ENCODE measurements around the gene PRCC. TPM values are rescaled to one million over a fixed set of nuclear protein-coding genes. Genes with fewer than 3 reads are reported as not detected.

Gene PRCC
- total and polyA plus RNA-seq, 2 of the 13 experiments (the other 11 are each of a cell fraction or from before 2014, with no cell fraction given): 24.2 to 40.5 TPM

DNA sequence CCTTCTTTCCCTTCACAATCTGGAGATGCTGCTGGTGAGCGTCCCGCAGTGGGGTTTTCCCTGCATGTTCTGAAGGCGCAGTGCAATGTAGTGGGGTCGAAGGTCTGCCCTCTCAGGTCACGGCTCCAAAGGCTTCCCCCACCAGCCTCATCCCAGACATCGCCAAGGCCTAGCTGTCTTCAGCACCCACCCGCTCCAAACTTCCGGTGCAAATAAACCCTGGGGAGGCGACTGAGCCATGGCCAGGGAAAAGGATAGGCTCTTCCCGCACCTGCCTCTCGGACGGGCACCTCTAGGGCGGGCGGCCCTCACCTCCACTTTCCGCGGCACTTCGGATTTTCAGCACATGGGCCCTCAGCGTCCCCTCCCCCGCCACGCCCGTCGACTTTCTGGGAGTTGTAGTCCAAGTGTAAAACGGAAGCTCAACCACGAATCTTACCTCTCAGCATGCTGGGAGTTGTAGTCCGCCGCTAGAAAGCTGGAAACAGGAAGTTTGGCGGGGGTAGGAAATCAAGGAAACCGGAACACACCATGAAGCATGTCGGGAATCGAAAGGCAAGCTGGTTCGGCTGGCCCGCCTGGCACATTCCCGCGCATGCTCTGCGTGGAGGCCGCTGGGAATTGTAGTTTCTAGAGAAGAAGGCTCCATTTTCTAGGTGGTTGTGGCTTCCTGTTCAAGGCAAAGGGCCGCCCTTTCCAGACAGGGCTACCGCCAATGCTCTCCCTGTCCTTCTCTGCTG lies 26.4 kb upstream of the PRCC start, which contains the start of gene MRPL24 (continued):
- peak; percentile 24; the same call in 1 of the 2 replicates for TF ChIP-seq RXRB (CRISPR knock-in tag; IDR thresholded peaks at IDR 0.05; ENCODE audit: borderline replicate concordance)
- TF ChIP-seq BRD4 (CRISPR knock-in tag; IDR thresholded peaks at IDR 0.05): peak; percentile 78
- no peak for TF ChIP-seq KLF11 (CRISPR knock-in tag; IDR thresholded peaks at IDR 0.05)
- peak; percentile 62 for TF ChIP-seq SP4 (CRISPR knock-in tag; IDR thresholded peaks at IDR 0.05)
- TF ChIP-seq, protein P1, sequence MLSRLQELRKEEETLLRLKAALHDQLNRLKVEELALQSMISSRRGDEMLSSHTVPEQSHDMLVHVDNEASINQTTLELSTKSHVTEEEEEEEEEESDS (CRISPR knock-in tag; IDR thresholded peaks at IDR 0.05; ENCODE audit: borderline replicate concordance): no peak
- TF ChIP-seq, protein P2, sequence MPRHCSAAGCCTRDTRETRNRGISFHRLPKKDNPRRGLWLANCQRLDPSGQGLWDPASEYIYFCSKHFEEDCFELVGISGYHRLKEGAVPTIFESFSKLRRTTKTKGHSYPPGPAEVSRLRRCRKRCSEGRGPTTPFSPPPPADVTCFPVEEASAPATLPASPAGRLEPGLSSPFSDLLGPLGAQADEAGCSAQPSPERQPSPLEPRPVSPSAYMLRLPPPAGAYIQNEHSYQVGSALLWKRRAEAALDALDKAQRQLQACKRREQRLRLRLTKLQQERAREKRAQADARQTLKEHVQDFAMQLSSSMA (CRISPR knock-in tag; IDR thresholded peaks at IDR 0.05): peak; percentile 95; the same call in 1 of the 2 replicates
- TF ChIP-seq HHEX (CRISPR knock-in tag; IDR thresholded peaks at IDR 0.05): no peak
- TF ChIP-seq RFXAP (CRISPR knock-in tag; IDR thresholded peaks at IDR 0.05; ENCODE audit: borderline replicate concordance): peak; percentile 66; the same call in 1 of the 2 replicates
- TF ChIP-seq NFIC (IDR thresholded peaks at IDR 0.05; ENCODE audit: low read length): no peak; the same call in 1 of the 2 replicates
- peak; percentile 88 for TF ChIP-seq SMAD1 (CRISPR knock-in tag; IDR thresholded peaks at IDR 0.05; ENCODE audit: borderline replicate concordance, low read depth)
- peak; percentile 56 for TF ChIP-seq ESRRA (CRISPR knock-in tag; IDR thresholded peaks at IDR 0.05; ENCODE audit: low read depth)
- TF ChIP-seq THAP11 (CRISPR knock-in tag; IDR thresholded peaks at IDR 0.05): peak; percentile 99
- TF ChIP-seq ZNF577 (CRISPR knock-in tag; IDR thresholded peaks at IDR 0.05; ENCODE audit: borderline replicate concordance, low read depth): no peak
- peak; percentile 78 for TF ChIP-seq KMT2A (CRISPR knock-in tag; IDR thresholded peaks at IDR 0.05)
- no peak for TF ChIP-seq ZNF468 (CRISPR knock-in tag; IDR thresholded peaks at IDR 0.05)
- peak; percentile 96 for TF ChIP-seq ZNF687 (CRISPR knock-in tag; IDR thresholded peaks at IDR 0.05)
- TF ChIP-seq SMYD3 (CRISPR knock-in tag; IDR thresholded peaks at IDR 0.05): peak; percentile 84
- peak; percentile 81 for TF ChIP-seq ZNF451 (CRISPR knock-in tag; IDR thresholded peaks at IDR 0.05)
- TF ChIP-seq ZFP37 (CRISPR knock-in tag; IDR thresholded peaks at IDR 0.05; ENCODE audit: borderline replicate concordance): 0 out of 2 replicates have a peak, but pooled peaks have one; percentile 9
- no peak for TF ChIP-seq MTA3 (CRISPR knock-in tag; IDR thresholded peaks at IDR 0.05)
- peak; percentile 69; the same call in 1 of the 2 replicates for TF ChIP-seq GZF1 (CRISPR knock-in tag; IDR thresholded peaks at IDR 0.05)
- no peak for TF ChIP-seq ZFYVE20 (CRISPR knock-in tag; IDR thresholded peaks at IDR 0.05; ENCODE audit: borderline replicate concordance, low read depth)
- TF ChIP-seq RFX3 (CRISPR knock-in tag; IDR thresholded peaks at IDR 0.05): no peak
- peak; percentile 98 for TF ChIP-seq ZFX (CRISPR knock-in tag; IDR thresholded peaks at IDR 0.05; ENCODE audit: low read depth)
- peak; percentile 11 for TF ChIP-seq SKI (IDR thresholded peaks at IDR 0.05; ENCODE audit: partially characterized antibody)
- TF ChIP-seq, protein P3, sequence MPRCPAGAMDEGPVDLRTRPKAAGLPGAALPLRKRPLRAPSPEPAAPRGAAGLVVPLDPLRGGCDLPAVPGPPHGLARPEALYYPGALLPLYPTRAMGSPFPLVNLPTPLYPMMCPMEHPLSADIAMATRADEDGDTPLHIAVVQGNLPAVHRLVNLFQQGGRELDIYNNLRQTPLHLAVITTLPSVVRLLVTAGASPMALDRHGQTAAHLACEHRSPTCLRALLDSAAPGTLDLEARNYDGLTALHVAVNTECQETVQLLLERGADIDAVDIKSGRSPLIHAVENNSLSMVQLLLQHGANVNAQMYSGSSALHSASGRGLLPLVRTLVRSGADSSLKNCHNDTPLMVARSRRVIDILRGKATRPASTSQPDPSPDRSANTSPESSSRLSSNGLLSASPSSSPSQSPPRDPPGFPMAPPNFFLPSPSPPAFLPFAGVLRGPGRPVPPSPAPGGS (CRISPR knock-in tag; IDR thresholded peaks at IDR 0.05): peak; percentile 94
